Right cardiac atrium (tissue), 5 donors: ENCODE data around the gene RPS17. TPM values are rescaled to one million over a fixed set of nuclear protein-coding genes. Genes with fewer than 3 reads are reported as not detected.

Source experiments
- ATAC-seq, 2 donors: fragments of 200-7000 bp; cut with Tn5 transposase; one replicate each; pipeline versions ENCODE4 v1.8.0 to v1.9.1; 2020; ENCODE audit warnings: moderate library complexity in 2 of 2, mild to moderate bottlenecking in 1 of 2
- DNase-seq, 3 donors: peaks; one replicate each; pipeline ENCODE4 v3.0.0-alpha.2; 2020
- H3K27ac ChIP-seq: one replicate; pipeline ENCODE4 v1.5.1; 2013; ENCODE audit warnings: mild to moderate bottlenecking, low read length, control low read depth, moderate library complexity
- H3K27me3 ChIP-seq: one replicate; pipeline ENCODE4 v1.6.1; 2013; ENCODE audit not compliant: control insufficient read depth, insufficient read depth
- H3K4me1 ChIP-seq: one replicate; pipeline ENCODE4 v1.6.1; 2013; ENCODE audit warnings: low read length; ENCODE audit not compliant: control insufficient read depth, insufficient read depth
- H3K4me3 ChIP-seq: one replicate; pipeline ENCODE4 v1.5.1; 2013; ENCODE audit warnings: low read length, control low read depth
- H3K9me3 ChIP-seq: one replicate; pipeline ENCODE4 v1.6.1; 2013; ENCODE audit warnings: low read length; ENCODE audit not compliant: control insufficient read depth
- WGBS: extraction: QIAGEN DNeasy Blood & Tissue Kit; methylation state at CpG from one replicate; pipeline ENCODE4 v1.1.7; 2013; 5-methylcytosine and 5-hydroxymethylcytosine counted together
- intact Hi-C, 4 donors: fragments of 100-400 bp; cut with DNase I; formaldehyde crosslinking; loops; one replicate each; pipeline versions ENCODE4 v1.11.0 to v1.14.0; 2022 to 2023
- polyA plus RNA-seq: library from polyadenylated mRNA; stranded (reverse); fragments of 200-250 nt; gene quantifications from one replicate; pipeline ENCODE4 v1.2.3, GENCODE V29; 2013
- total RNA-seq, 4 donors: library from RNA; stranded (reverse); fragmentation: NEBNext Ultra II Directional; extraction: Animal tissue kit (Norgen Biotek cat#: 25700); gene quantifications; one replicate each; pipeline ENCODE4 v1.2.1, GENCODE V29; 2021
- donor health status: healthy with polysubstance abuse.
- donor health status: DM: no; HTN: yes; CAD: no.
- donor health status: DM: no; HTN: no; CAD: no.
- donor health status: DM: no; HTN: yes; CAD: no; lungs with severe emphysema.
- donor health status: DM: yes; HTN: yes; CAD: no.

RPS17 gene
- total and polyA plus RNA-seq, 5 donors: 749 to 1,832 (median 872) TPM

- no peaks in the 10 kb centered on the region for H3K27me3 ChIP-seq
- no peaks in the 10 kb centered on the region for H3K4me1 ChIP-seq
- ATAC-seq: no peak
- 84% methylated on average over 2 of the region's 2 CpGs for WGBS
- no peak overlapping the region for H3K27ac ChIP-seq
- intact Hi-C loops: loop anchor here in 1 of 4 donors (10.0 kb wide), 1 partner anchor 166 kb away; no protein-coding TSS in a partner anchor
- no peaks in the 10 kb centered on the region for H3K9me3 ChIP-seq
- no peak for DNase-seq
- no peak overlapping the region for H3K4me3 ChIP-seq
Measured at GRCh38 chr15:82548700-82549099, 8.4 kb upstream of the RPS17 start.

DNA sequence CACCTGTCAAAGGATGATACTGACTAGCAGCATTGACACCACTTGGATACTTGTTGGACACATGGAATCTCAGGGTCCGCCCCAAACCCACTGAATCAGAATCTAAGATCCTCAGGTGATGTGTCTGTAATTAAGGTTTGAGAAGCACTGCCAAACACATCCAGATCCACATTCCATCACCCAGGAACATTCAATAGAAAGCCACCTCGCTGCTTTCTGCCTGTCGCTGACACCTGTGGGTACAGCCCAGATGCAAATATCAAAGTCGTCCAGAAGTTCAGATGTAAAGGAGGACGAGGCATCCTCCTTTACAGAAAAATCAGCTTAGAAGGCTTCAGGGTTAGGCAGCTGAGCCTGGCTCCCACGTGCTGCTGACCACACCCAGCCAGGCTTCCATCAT is 5.2 kb upstream of the RPS17 start:
- Histone ChIP-seq H3K4me3 (no peak overlapping the region), H3K27ac (no peak overlapping the region), H3K4me1 (peaks cover 4% of the 10 kb centered on the region), H3K27me3 (no peaks in the 10 kb centered on the region), H3K9me3 (no peaks in the 10 kb centered on the region)
- intact Hi-C loops: loop anchor here in 1 of 4 donors (10.0 kb wide), 1 partner anchor 169 kb away; no protein-coding TSS in a partner anchor
- ATAC-seq (no peak), DNase-seq (no peak)
- 77% methylated on average over 6 of the region's 6 CpGs for WGBS

DNA sequence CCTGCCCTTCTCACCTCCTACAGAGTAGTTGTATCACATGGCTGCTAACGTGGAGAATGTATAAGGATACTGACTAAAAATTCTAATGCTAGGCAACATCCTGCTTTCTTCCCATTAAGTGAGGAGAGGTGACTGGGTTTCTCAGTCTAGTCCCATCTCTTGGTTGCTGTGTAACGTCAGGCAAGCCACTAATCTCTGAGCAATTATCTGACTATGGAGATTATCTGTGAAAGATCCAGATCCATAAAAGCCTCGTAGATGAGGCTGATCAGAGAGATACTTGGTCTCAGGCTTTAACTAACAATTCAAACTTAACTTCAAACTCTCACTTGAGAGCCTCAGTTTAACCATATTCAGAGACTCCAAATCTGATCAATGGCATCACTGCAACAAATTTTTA is 4.7 kb upstream of the RPS17 start:
- intact Hi-C loops: loop anchor here in 1 of 4 donors (10.0 kb wide), 1 partner anchor 170 kb away; no protein-coding TSS in a partner anchor

DNA sequence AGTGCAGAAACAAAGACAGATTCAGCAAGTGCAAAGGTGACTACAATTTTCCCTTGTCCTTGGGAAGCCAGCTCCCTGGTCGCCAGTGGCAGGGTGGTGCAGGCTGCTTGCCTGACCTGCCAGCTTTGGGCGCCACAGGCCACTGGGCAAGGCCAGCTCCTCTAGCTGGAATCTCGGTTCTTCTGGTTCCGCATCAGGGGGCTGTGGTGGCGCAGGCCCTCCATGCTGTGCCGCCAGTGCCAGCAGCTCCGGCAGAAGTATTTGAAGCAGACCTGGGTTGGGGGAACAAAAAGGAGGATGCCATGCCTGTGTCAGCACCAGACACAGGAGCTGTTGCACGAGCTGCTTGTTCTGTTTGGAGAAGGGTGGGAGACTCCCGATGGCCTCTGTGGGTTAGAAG is 4.2 kb upstream of the RPS17 start:
- 83% methylated on average over 9 of the region's 9 CpGs for WGBS
- peaks cover 4% of the 10 kb centered on the region for H3K4me1 ChIP-seq
- no peak overlapping the region for H3K4me3 ChIP-seq
- no peak for ATAC-seq
- no peaks in the 10 kb centered on the region for H3K9me3 ChIP-seq
- intact Hi-C loops: loop anchor here in 1 of 4 donors (10.0 kb wide), 1 partner anchor 170 kb away; no protein-coding TSS in a partner anchor
- H3K27me3 ChIP-seq: no peaks in the 10 kb centered on the region
- no peak for DNase-seq
- H3K27ac ChIP-seq: no peak overlapping the region

More for the DNA sequence above, 4.7 kb upstream of the RPS17 start:
- H3K27me3 ChIP-seq: no peaks in the 10 kb centered on the region
- no peaks in the 10 kb centered on the region for H3K9me3 ChIP-seq
- WGBS: 49% methylated on average over 3 of the region's 3 CpGs
- H3K4me1 ChIP-seq: peaks cover 4% of the 10 kb centered on the region
- no peak overlapping the region for H3K4me3 ChIP-seq
- no peak overlapping the region for H3K27ac ChIP-seq
- ATAC-seq (no peak), DNase-seq (no peak)

GRCh38 chr15:82543160-82543559 is 2.9 kb upstream of the RPS17 start:
- DNase-seq: no peak
- no peaks in the 10 kb centered on the region for H3K9me3 ChIP-seq
- H3K4me1 ChIP-seq: peaks cover 4% of the 10 kb centered on the region
- H3K4me3 ChIP-seq: no peak overlapping the region
- 21% methylated on average over 2 of the region's 2 CpGs for WGBS
- H3K27ac ChIP-seq: no peak overlapping the region
- intact Hi-C loops: loop anchor here in 1 of 4 donors (10.0 kb wide), 1 partner anchor 172 kb away; no protein-coding TSS in a partner anchor
- H3K27me3 ChIP-seq: no peaks in the 10 kb centered on the region
- ATAC-seq: no peak

- DNase-seq (peak in 2 of 3 donors; percentile 63 to 68), ATAC-seq (peak; percentile 1 to 6)
- WGBS: 27% methylated on average over 11 of the region's 11 CpGs
Measured at GRCh38 chr15:82540984-82541431, 751 bp upstream of the RPS17 start.

GRCh38 chr15:82539691-82540054 is 584 bp downstream of the RPS17 start:
- Histone ChIP-seq H3K4me3 (peak overlapping the region; percentile 74), H3K4me1 (peaks cover 4% of the 10 kb centered on the region), H3K9me3 (no peaks in the 10 kb centered on the region), H3K27me3 (no peaks in the 10 kb centered on the region), H3K27ac (peak overlapping the region; percentile 49)
- ATAC-seq (peak; percentile 3 to 8), DNase-seq (peak in 1 of 3 donors; percentile 56)
- under 1% methylated on average over 23 of the region's 23 CpGs for WGBS
- intact Hi-C loops: loop anchor here in 1 of 4 donors (10.0 kb wide), 2 partner anchors 175 to 265 kb away; partner anchors contain the start of genes FSD2 and WHAMM

More at GRCh38 chr15:82540984-82541431, 751 bp upstream of the RPS17 start:
- H3K4me1 ChIP-seq: peaks cover 4% of the 10 kb centered on the region
- no peaks in the 10 kb centered on the region for H3K27me3 ChIP-seq
- no peaks in the 10 kb centered on the region for H3K9me3 ChIP-seq
- peak overlapping the region; percentile 80 for H3K27ac ChIP-seq
- peak overlapping the region; percentile 74 for H3K4me3 ChIP-seq
- intact Hi-C loops: loop anchor here in 1 of 4 donors (10.0 kb wide), 1 partner anchor 174 kb away; no protein-coding TSS in a partner anchor

- WGBS: 22% methylated on average over 28 of the region's 28 CpGs
- Histone ChIP-seq H3K4me3 (peak overlapping the region; percentile 74), H3K9me3 (no peaks in the 10 kb centered on the region), H3K27ac (peak overlapping the region; percentile 49), H3K27me3 (no peaks in the 10 kb centered on the region), H3K4me1 (peaks cover 4% of the 10 kb centered on the region)
- ATAC-seq (no peak), DNase-seq (no peak)
- intact Hi-C loops: loop anchor here in 1 of 4 donors (10.0 kb wide), 1 partner anchor 266 kb away; the partner anchor contains the start of genes FSD2 and WHAMM
Measured at GRCh38 chr15:82538961-82539690, 1.1 kb downstream of the RPS17 start.

- no peaks in the 10 kb centered on the region for H3K9me3 ChIP-seq
- 81% methylated on average over 4 of the region's 4 CpGs for WGBS
- no peak for DNase-seq
- H3K4me1 ChIP-seq: peaks cover 4% of the 10 kb centered on the region
- H3K4me3 ChIP-seq: no peak overlapping the region
- intact Hi-C loops: loop anchor here in 1 of 4 donors (10.0 kb wide), 1 partner anchor 267 kb away; the partner anchor contains the start of genes FSD2 and WHAMM
- ATAC-seq: no peak
- H3K27ac ChIP-seq: no peak overlapping the region
- no peaks in the 10 kb centered on the region for H3K27me3 ChIP-seq
Measured at GRCh38 chr15:82537351-82537908, 2.8 kb downstream of the RPS17 start.

GRCh38 chr15:82536409-82537350 is 3.6 kb downstream of the RPS17 start:
- ATAC-seq: no peak
- Histone ChIP-seq H3K4me3 (no peak overlapping the region), H3K9me3 (no peaks in the 10 kb centered on the region), H3K27me3 (no peaks in the 10 kb centered on the region), H3K4me1 (peaks cover 4% of the 10 kb centered on the region), H3K27ac (no peak overlapping the region)
- no peak for DNase-seq
- intact Hi-C loops: loop anchor here in 1 of 4 donors (10.0 kb wide), 1 partner anchor 268 kb away; the partner anchor contains the start of genes FSD2 and WHAMM
- 65% methylated on average over 11 of the region's 11 CpGs for WGBS
